HepG2 (cell line): ENCODE measurements around the gene RAB33A. TPM values are rescaled to one million over a fixed set of nuclear protein-coding genes. Genes with fewer than 3 reads are reported as not detected.

Experiments used
- ATAC-seq: fragments of 200-7000 bp; cut with Tn5 transposase; 3 replicates; pipeline ENCODE4 v1.9.1; 2020; ENCODE audit warnings: mild to moderate bottlenecking, moderate library complexity
- BruUV-seq: library from RNA; stranded (reverse); fragments of 400-500 nt; replicated peaks from 2 replicates; lab custom pipeline; 2021; lab: Mats Ljungman, UMichigan
- CTCF ChIA-PET: fragments of 300-600 bp; formaldehyde crosslinking; extraction: SDS; loops from one replicate; lab custom pipeline; 2021; ENCODE audit warnings: low total read pairs, inconsistent platforms, low intra/inter-chr PET ratio; lab: Yijun Ruan, JAX
- POLR2A ChIA-PET: fragments of 350-600 bp; sonication (Branson Sonifier 250); formaldehyde crosslinking; loops from one replicate; lab custom pipeline; 2020; ENCODE audit warnings: antibody characterized with exemption, inconsistent platforms; lab: Yijun Ruan, JAX
- DNase-seq: peaks from one replicate; pipeline ENCODE4 v3.0.0-alpha.2; 2015; ENCODE audit warnings: low spot score
- FAIRE-seq: peaks from 3 replicates; lab custom pipeline; 2011; peaks lifted over from hg19 to GRCh38; lab: Jason Lieb, UNC
- H2AFZ ChIP-seq: one replicate; pipeline ENCODE4 v1.6.1; 2011; ENCODE audit warnings: low read length, inconsistent platforms
- H3K27ac ChIP-seq: fragments of 300-600 bp; 3 replicates; pipeline ENCODE4 v1.8.0; 2011; ENCODE audit warnings: mixed run types, mild to moderate bottlenecking, mixed read lengths, low read length, inconsistent platforms; ENCODE audit not compliant: insufficient read depth; ENCODE audit errors: extremely low read length
- H3K27me3 ChIP-seq, 2 experiments: fragments of 200-600 bp in 1 of 2; 2 replicates in 1 of 2; 3 replicates in 1 of 2; pipeline versions ENCODE4 v1.6.0 to v1.8.0; 2011; ENCODE audit warnings: low read length in 2 of 2, mild to moderate bottlenecking in 2 of 2, moderate library complexity in 2 of 2, inconsistent platforms in 1 of 2; ENCODE audit not compliant: insufficient read depth in 2 of 2, control insufficient read depth in 1 of 2
- H3K36me3 ChIP-seq, 2 experiments: fragments of 200-600 bp in 1 of 2; replicated peaks in 1 of 2; 2 replicates in 1 of 2; 3 replicates in 1 of 2; pipeline versions ENCODE4 v1.5.1 to v1.8.0; 2011; ENCODE audit warnings: low read length in 2 of 2, inconsistent platforms in 1 of 2; ENCODE audit not compliant: insufficient read depth in 2 of 2, control insufficient read depth in 1 of 2
- H3K4me1 ChIP-seq: 2 replicates; pipeline ENCODE4 v1.5.1; 2012; ENCODE audit warnings: low read length, inconsistent platforms; ENCODE audit not compliant: insufficient read depth
- H3K4me2 ChIP-seq: 2 replicates; pipeline ENCODE4 v1.6.0; 2011; ENCODE audit warnings: low read depth, low read length, inconsistent platforms
- H3K4me3 ChIP-seq, 3 experiments: fragments of 200-600 bp in 1 of 3; sonication (generic), shearing (Covaris generic) in 1 of 3; replicated peaks in 1 of 3; 2 replicates each; pipeline ENCODE4 v1.5.1; 2011 to 2016; ENCODE audit warnings: low read length in 3 of 3, inconsistent platforms in 2 of 3, low read depth in 2 of 3, mild to moderate bottlenecking in 2 of 3, control low read depth in 1 of 3, mixed read lengths in 1 of 3; ENCODE audit not compliant: insufficient read depth in 1 of 3
- H3K79me2 ChIP-seq: one replicate; pipeline ENCODE4 v1.6.1; 2011; ENCODE audit warnings: low read length, inconsistent platforms; ENCODE audit not compliant: insufficient read depth
- H3K9ac ChIP-seq: 2 replicates; pipeline ENCODE4 v1.6.0; 2011; ENCODE audit warnings: mild to moderate bottlenecking, low read depth, low read length, inconsistent platforms; ENCODE audit not compliant: insufficient read depth
- H3K9me3 ChIP-seq: 2 replicates; pipeline ENCODE4 v1.5.1; 2012; ENCODE audit warnings: mild to moderate bottlenecking, low read length
- H4K20me1 ChIP-seq: 2 replicates; pipeline ENCODE4 v1.6.0; 2011; ENCODE audit warnings: inconsistent platforms, mild to moderate bottlenecking, low read length, moderate library complexity; ENCODE audit not compliant: insufficient read depth
- E2F2 ChIP-seq: sonication (generic); formaldehyde crosslinking; IDR thresholded peaks from 2 replicates; pipeline ENCODE4 v1.4.0; 2020; ENCODE audit warnings: missing genetic modification reagents, borderline replicate concordance
- FOXO4 ChIP-seq: sonication (generic); formaldehyde crosslinking; conservative IDR thresholded peaks from 2 replicates; pipeline ENCODE4 v1.8.1; 2023; ENCODE audit warnings: missing genetic modification reagents
- MIER2 ChIP-seq: IDR thresholded peaks from 2 replicates; pipeline ENCODE4 v1.6.1; 2016; ENCODE audit warnings: missing biosample characterization, missing genetic modification reagents
- POGZ ChIP-seq: sonication (generic); formaldehyde crosslinking; IDR thresholded peaks from 2 replicates; pipeline ENCODE4 v1.4.0; 2020; ENCODE audit warnings: mild to moderate bottlenecking, missing genetic modification reagents
- WIZ ChIP-seq: sonication (generic); formaldehyde crosslinking; IDR thresholded peaks from 2 replicates; pipeline ENCODE4 v1.5.1; 2020; ENCODE audit warnings: mild to moderate bottlenecking, missing genetic modification reagents
- XRCC5 ChIP-seq: fragments of 200-400 bp; formaldehyde crosslinking; optimal IDR thresholded peaks from 2 replicates; pipeline ENCODE3; 2017; ENCODE audit warnings: mild to moderate bottlenecking, low read length
- ZFY ChIP-seq: sonication (generic); formaldehyde crosslinking; IDR thresholded peaks from 2 replicates; pipeline ENCODE4 v1.4.0; 2020; ENCODE audit warnings: missing genetic modification reagents
- ZNF235 ChIP-seq: sonication (generic); formaldehyde crosslinking; IDR thresholded peaks from 2 replicates; pipeline ENCODE4 v1.8.1; 2023; ENCODE audit warnings: mild to moderate bottlenecking, missing genetic modification reagents, borderline replicate concordance
- ZNF510 ChIP-seq: sonication (generic); formaldehyde crosslinking; IDR thresholded peaks from 2 replicates; pipeline ENCODE4 v1.4.0; 2020; ENCODE audit warnings: low read depth, mild to moderate bottlenecking, missing genetic modification reagents
- ZNF564 ChIP-seq: sonication (generic); formaldehyde crosslinking; IDR thresholded peaks from 2 replicates; pipeline ENCODE4 v1.8.1; 2023; ENCODE audit warnings: mild to moderate bottlenecking, missing genetic modification reagents
- ZNF609 ChIP-seq: sonication (generic); formaldehyde crosslinking; IDR thresholded peaks from 2 replicates; pipeline ENCODE4 v1.4.0; 2020; ENCODE audit warnings: mild to moderate bottlenecking, missing genetic modification reagents, borderline replicate concordance
- ZXDC ChIP-seq: sonication (generic); formaldehyde crosslinking; IDR thresholded peaks from 2 replicates; pipeline ENCODE4 v1.5.0; 2020; ENCODE audit warnings: mild to moderate bottlenecking, missing genetic modification reagents
- WGBS: methylation state at CpG from one replicate; pipeline ENCODE4 v1.1.6; 2017; ENCODE audit warnings: low lambda C conversion rate; 5-methylcytosine and 5-hydroxymethylcytosine counted together
- in situ Hi-C: cut with HindIII; loops from 2 replicates; pipeline ENCODE4 v1.10.0; 2017; ENCODE audit warnings: low pct_unique_long_range_greater_than_20kb; ENCODE audit not compliant: extremely low pct_ligation_motif_present
- intact Hi-C: fragments of 100-400 bp; cut with micrococcal nuclease; formaldehyde crosslinking; loops from one replicate; pipeline ENCODE4 v1.10.0; 2022; ENCODE audit not compliant: unreplicated experiment
- polyA plus RNA-seq, 8 experiments: library from polyadenylated mRNA; depleted of rRNA in 3 of 8; stranded (reverse) in 7 of 8; unstranded in 1 of 8; fragments of >200 nt; fragmentation: Illumina TruSeq in 4 of 8; extraction: Trizol in 4 of 8; gene quantifications; 2 replicates each; pipeline versions ENCODE4 v1.2.1 to v1.2.3, GENCODE V29; 2011 to 2016; ENCODE audit warnings: low read depth in 4 of 8, missing spikeins in 1 of 8, mixed read lengths in 1 of 8; ENCODE audit not compliant: insufficient read depth in 1 of 8
- total RNA-seq, 5 experiments: library from RNA; depleted of rRNA; stranded (reverse); fragments of >200 nt; fragmentation: Illumina TruSeq; extraction: Trizol; gene quantifications; 2 replicates each; pipeline ENCODE4 v1.2.3, GENCODE V29; 2016; ENCODE audit warnings: low read depth in 1 of 5

Gene RAB33A
- total and polyA plus RNA-seq, 2 of the 13 experiments (the other 11 are each of a cell fraction or from before 2014, with no cell fraction given), result 0.26 TPM; not detected in 1

GRCh38 chrX:130204647-130205046 lies 32.9 kb downstream of the RAB33A start:
- no peaks in the 10 kb centered on the region for H3K9me3 ChIP-seq
- no peak overlapping the region for H3K4me2 ChIP-seq
- no peak overlapping the region for H3K9ac ChIP-seq
- H3K27me3 ChIP-seq, result no peaks in the 10 kb centered on the region
- no peak overlapping the region for H2AFZ ChIP-seq
- FAIRE-seq, result peak; percentile 23
- intact Hi-C loops, result no loop called here
- CTCF ChIA-PET, result no interaction called here
- no peak overlapping the region for H3K4me3 ChIP-seq
- POLR2A ChIA-PET, result no interaction called here
- H3K79me2 ChIP-seq, result no peaks in the 10 kb centered on the region
- DNase-seq, result no peak
- BruUV-seq, result no TSS peak
- H3K27ac ChIP-seq, result no peak overlapping the region
- no peaks in the 10 kb centered on the region for H4K20me1 ChIP-seq
- ATAC-seq, result no peak
- in situ Hi-C loops, result no loop called here
- H3K36me3 ChIP-seq, result no peaks in the 10 kb centered on the region
- H3K4me1 ChIP-seq, result no peaks in the 10 kb centered on the region
- 84% methylated on average over 1 of the region's 1 CpG for WGBS
- TF ChIP-seq ZNF609 (CRISPR knock-in tag), result no peak
- no peak for TF ChIP-seq ZNF235
- TF ChIP-seq FOXO4 (CRISPR knock-in tag), result no peak
- TF ChIP-seq ZNF564 (CRISPR knock-in tag), result no peak
- no peak for TF ChIP-seq E2F2
- no peak for TF ChIP-seq ZFY
- no peak for TF ChIP-seq ZNF510 (CRISPR knock-in tag)
- no peak for TF ChIP-seq XRCC5
- TF ChIP-seq MIER2 (CRISPR knock-in tag), result no peak
- TF ChIP-seq WIZ, result no peak
- no peak for TF ChIP-seq ZXDC (CRISPR knock-in tag)
- no peak for TF ChIP-seq POGZ (CRISPR knock-in tag)
